ENCODE results near the gene SUN1.

The SUN1 gene

GRCh38 chr7:805261-805660 is 27.0 kb upstream of the SUN1 start:
- H3K4me3 ChIP-seq (ENCODE audit: low read depth, low read length), result no peak overlapping the region
- POLR2A ChIA-PET, result no interaction called here
- CTCF ChIA-PET, result no interaction called here
- TF ChIP-seq, protein P1, sequence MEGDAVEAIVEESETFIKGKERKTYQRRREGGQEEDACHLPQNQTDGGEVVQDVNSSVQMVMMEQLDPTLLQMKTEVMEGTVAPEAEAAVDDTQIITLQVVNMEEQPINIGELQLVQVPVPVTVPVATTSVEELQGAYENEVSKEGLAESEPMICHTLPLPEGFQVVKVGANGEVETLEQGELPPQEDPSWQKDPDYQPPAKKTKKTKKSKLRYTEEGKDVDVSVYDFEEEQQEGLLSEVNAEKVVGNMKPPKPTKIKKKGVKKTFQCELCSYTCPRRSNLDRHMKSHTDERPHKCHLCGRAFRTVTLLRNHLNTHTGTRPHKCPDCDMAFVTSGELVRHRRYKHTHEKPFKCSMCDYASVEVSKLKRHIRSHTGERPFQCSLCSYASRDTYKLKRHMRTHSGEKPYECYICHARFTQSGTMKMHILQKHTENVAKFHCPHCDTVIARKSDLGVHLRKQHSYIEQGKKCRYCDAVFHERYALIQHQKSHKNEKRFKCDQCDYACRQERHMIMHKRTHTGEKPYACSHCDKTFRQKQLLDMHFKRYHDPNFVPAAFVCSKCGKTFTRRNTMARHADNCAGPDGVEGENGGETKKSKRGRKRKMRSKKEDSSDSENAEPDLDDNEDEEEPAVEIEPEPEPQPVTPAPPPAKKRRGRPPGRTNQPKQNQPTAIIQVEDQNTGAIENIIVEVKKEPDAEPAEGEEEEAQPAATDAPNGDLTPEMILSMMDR (IDR thresholded peaks at IDR 0.05; ENCODE audit: insufficient read depth, low read length, missing control alignments), result no peak
- no peak for DNase-seq (ENCODE audit: low read depth, low spot score)

- peak overlapping the region; percentile 65 for H3K4me3 ChIP-seq (ENCODE audit: low read depth, low read length)
- no peak for DNase-seq (ENCODE audit: low read depth, low spot score)
- TF ChIP-seq, protein P1 (IDR thresholded peaks at IDR 0.05; ENCODE audit: insufficient read depth, low read length, missing control alignments), result no peak
- CTCF ChIA-PET, result no interaction called here
- POLR2A ChIA-PET, result interaction anchor here (1.5 kb wide), 1 partner anchor 16 kb away, joined by 5 read pairs; the partner anchor contains the start of gene SUN1
These were observed 16.7 kb upstream of the SUN1 start for GRCh38 chr7:815284-816216.

DNA sequence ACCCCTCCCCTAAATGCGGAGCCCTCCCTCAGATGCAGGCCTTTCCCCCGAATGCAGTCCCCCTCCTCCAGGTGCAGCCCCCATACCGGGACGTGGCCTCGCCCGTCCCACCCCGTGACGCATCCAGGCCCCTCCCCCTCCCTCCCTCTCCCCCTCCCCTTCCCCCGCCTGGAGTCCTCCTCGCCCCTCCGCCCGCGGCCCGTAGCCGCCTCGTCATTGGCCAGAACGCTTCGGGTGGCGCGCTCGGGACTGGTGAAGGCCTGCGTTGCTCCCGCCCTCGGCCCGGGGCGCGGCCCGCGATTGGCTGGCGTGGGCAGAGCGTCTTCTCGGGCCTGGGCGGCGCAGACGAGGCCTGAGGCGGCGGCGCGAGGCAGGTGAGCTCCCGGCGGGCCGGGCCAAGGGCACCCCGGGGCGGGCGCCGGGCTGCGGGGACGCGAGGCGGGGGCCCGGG is 16.0 kb upstream of the SUN1 start:
- CTCF ChIA-PET, result interaction anchor here (0.6 kb wide), 1 partner anchor 57 kb away, joined by 3 read pairs; no protein-coding TSS in a partner anchor

DNA sequence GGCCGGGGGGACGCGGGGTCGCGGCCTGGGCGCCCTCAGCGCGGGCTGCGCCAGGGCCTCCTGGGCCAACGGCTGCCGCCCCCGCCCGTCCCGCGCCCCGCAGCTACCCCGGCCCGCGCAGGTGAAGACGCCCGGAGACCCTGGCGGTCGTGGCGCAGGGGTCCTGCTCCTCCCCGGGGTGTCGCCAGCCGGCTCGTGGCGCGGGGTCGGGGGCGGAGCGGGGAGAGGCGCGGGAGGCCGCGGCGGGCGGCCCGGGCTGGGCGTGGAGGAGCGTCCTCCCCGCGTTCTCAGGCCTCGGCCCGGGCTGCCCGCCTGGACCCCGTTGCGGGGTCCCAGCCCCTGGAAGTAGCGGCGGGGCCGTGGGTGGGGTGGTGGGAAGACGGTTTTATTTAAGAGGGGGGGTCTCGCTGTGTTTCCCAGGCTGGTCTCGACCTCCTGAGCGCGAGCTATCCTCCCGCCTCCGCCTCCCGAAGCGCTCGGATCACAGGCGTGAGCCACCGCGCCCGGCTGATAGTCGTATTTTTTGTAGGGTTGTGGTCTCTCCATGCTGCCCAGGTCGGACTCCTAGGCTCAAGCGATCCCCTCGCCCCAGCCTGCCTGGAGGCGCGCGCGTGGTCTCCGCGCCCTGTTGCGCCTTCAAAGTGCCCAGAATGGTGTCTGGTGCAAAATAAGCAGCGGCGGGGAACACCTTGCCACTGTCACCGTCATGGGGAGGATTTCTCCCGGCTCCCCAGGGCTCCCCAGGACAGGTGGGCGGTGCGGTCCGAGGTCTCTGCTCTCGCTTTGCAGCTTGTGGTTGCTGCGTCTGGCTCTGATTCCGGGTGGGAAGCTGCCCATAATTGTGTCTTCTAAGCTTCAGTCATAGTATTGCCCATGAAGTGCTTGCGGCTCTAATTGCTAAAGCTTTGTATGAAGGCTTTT is 15.3 kb upstream of the SUN1 start:
- no peak for DNase-seq (ENCODE audit: low read depth, low spot score)
- H3K4me3 ChIP-seq (ENCODE audit: low read depth, low read length), result peak overlapping the region; percentile 78
- ChIA-PET CTCF (interaction anchor here (0.6 to 1.6 kb wide), 3 partner anchors 15 to 57 kb away, joined by 3 to 4 read pairs (median 3); no protein-coding TSS in a partner anchor), POLR2A (interaction anchor here (0.9 to 1.5 kb wide), 2 partner anchors 15 to 16 kb away, joined by 3 to 5 read pairs; partner anchors contain the start of gene SUN1)
- TF ChIP-seq, protein P1 (IDR thresholded peaks at IDR 0.05; ENCODE audit: insufficient read depth, low read length, missing control alignments), result no peak

More for the DNA sequence above, 16.0 kb upstream of the SUN1 start:
- TF ChIP-seq, protein P1 (IDR thresholded peaks at IDR 0.05; ENCODE audit: insufficient read depth, low read length, missing control alignments), result no peak
- peak; percentile 65 for DNase-seq (ENCODE audit: low read depth, low spot score)
- POLR2A ChIA-PET, result interaction anchor here (1.5 kb wide), 1 partner anchor 15 kb away, joined by 5 read pairs; the partner anchor contains the start of gene SUN1
- H3K4me3 ChIP-seq (ENCODE audit: low read depth, low read length), result peak overlapping the region; percentile 78

- no peak for DNase-seq (ENCODE audit: low read depth, low spot score)
- POLR2A ChIA-PET, result interaction anchor here (0.6 to 0.9 kb wide), 2 partner anchors 15 to 131 kb away, joined by 3 read pairs; no protein-coding TSS in a partner anchor
- CTCF ChIA-PET, result interaction anchor here (1.0 to 1.6 kb wide), 2 partner anchors 13 to 18 kb away, joined by 3 to 4 read pairs; no protein-coding TSS in a partner anchor
- TF ChIP-seq, protein P1 (IDR thresholded peaks at IDR 0.05; ENCODE audit: insufficient read depth, low read length, missing control alignments), result no peak
- H3K4me3 ChIP-seq (ENCODE audit: low read depth, low read length), result no peak overlapping the region; the same call in 1 of the 2 replicates
These were observed 14.1 kb upstream of the SUN1 start for GRCh38 chr7:818031-818699.

Measured in AG04449 (cell line).